Stimulated activated naive B cell treated with anti-CD40 and anti-IgM and Interleukin-4, amounts not matched to agents 10 μg/mL and 1 μg/mL and 100 μg/mL, for 72 hours (primary cell): Measurements from ENCODE around the gene CLEC16A.

ENCODE experiments used
- ATAC-seq, 2 donors: fragments of 150-1000 bp; cut with Tn5 transposase; replicated peaks; 2 replicates each; pipeline ENCODE4 v1.10.0; 2021; ENCODE audit warnings: moderate library complexity in 1 of 2
- DNase-seq: peaks from one replicate; pipeline ENCODE4 v3.0.0; 2021
- H3K27ac Mint-ChIP-seq: one replicate; pipeline ENCODE4 v1.8.0; 2022; ENCODE audit warnings: mild to moderate bottlenecking, mixed read lengths
- H3K27me3 Mint-ChIP-seq, 2 donors: one replicate each; pipeline ENCODE4 v1.8.0; 2022; ENCODE audit warnings: mixed read lengths in 2 of 2
- H3K36me3 Mint-ChIP-seq, 2 donors: one replicate each; pipeline ENCODE4 v1.8.0; 2022; ENCODE audit warnings: mixed read lengths in 2 of 2, mild to moderate bottlenecking in 1 of 2
- H3K4me1 Mint-ChIP-seq, 2 donors: one replicate each; pipeline ENCODE4 v1.8.0; 2022; ENCODE audit warnings: mixed read lengths in 2 of 2, mild to moderate bottlenecking in 1 of 2
- H3K4me3 Mint-ChIP-seq, 2 donors: one replicate each; pipeline ENCODE4 v1.8.0; 2022; ENCODE audit warnings: mild to moderate bottlenecking in 2 of 2, mixed read lengths in 2 of 2, moderate library complexity in 1 of 2
- H3K9me3 Mint-ChIP-seq, 2 donors: one replicate each; pipeline ENCODE4 v1.8.0; 2022; ENCODE audit warnings: mixed read lengths in 2 of 2, mild to moderate bottlenecking in 1 of 2

CLEC16A gene

GRCh38 chr16:10944249-10945064 lies at the start of gene CLEC16A:
Gene CLEC16A, plus strand, starts transcription at chr16:10944564. Its CDS starts 154 bp downstream, at chr16:10944718.
- no peaks in the 10 kb centered on the region for H3K27me3 Mint-ChIP-seq
- peaks cover 21 to 31% of the 10 kb centered on the region in 2 donors for H3K36me3 Mint-ChIP-seq
- peak within 1 kb of the TSS; percentile 98 for H3K27ac Mint-ChIP-seq
- peak within 1 kb of the TSS; percentile 94 to 99 for H3K4me3 Mint-ChIP-seq
- peaks cover 55 to 78% of the 10 kb centered on the region in 2 donors for H3K4me1 Mint-ChIP-seq
- ATAC-seq (peak; percentile 76 to 78), DNase-seq (peak; percentile 96)
- no peaks in the 10 kb centered on the region for H3K9me3 Mint-ChIP-seq

- peak overlapping the region; percentile 55 to 78 for H3K4me3 Mint-ChIP-seq
- peaks cover 73 to 89% of the 10 kb centered on the region in 2 donors for H3K36me3 Mint-ChIP-seq
- H3K27me3 Mint-ChIP-seq = no peaks in the 10 kb centered on the region
- peak overlapping the region; percentile 95 for H3K27ac Mint-ChIP-seq
- no peak for ATAC-seq
- peaks cover 77 to 95% of the 10 kb centered on the region in 2 donors for H3K4me1 Mint-ChIP-seq
- DNase-seq = no peak
- H3K9me3 Mint-ChIP-seq = peaks cover 1 to 4% of the 10 kb centered on the region in 2 donors
Measured at GRCh38 chr16:10895053-10895946, 49.1 kb upstream of the CLEC16A start.

- Mint-ChIP-seq H3K9me3 (peaks cover 1 to 4% of the 10 kb centered on the region in 2 donors), H3K27me3 (no peaks in the 10 kb centered on the region), H3K4me3 (peak overlapping the region; percentile 55 to 78), H3K36me3 (peaks cover 79 to 88% of the 10 kb centered on the region in 2 donors), H3K27ac (peak overlapping the region; percentile 95), H3K4me1 (peaks cover 73 to 91% of the 10 kb centered on the region in 2 donors)
- DNase-seq = no peak
- ATAC-seq = peak in 1 of 2 donors; percentile 6
Measured at GRCh38 chr16:10896165-10896564, 48.2 kb upstream of the CLEC16A start.

- H3K36me3 Mint-ChIP-seq = peaks cover 82 to 90% of the 10 kb centered on the region in 2 donors
- H3K9me3 Mint-ChIP-seq = peaks cover under 1 to 3% of the 10 kb centered on the region in 2 donors
- peak; percentile 39 to 48 for ATAC-seq
- no peak for DNase-seq
- peak overlapping the region; percentile 55 to 78 for H3K4me3 Mint-ChIP-seq
- H3K27ac Mint-ChIP-seq = peak overlapping the region; percentile 95
- no peaks in the 10 kb centered on the region for H3K27me3 Mint-ChIP-seq
- H3K4me1 Mint-ChIP-seq = peaks cover 73 to 91% of the 10 kb centered on the region in 2 donors
Measured at GRCh38 chr16:10896723-10897122, 47.6 kb upstream of the CLEC16A start.

GRCh38 chr16:10897134-10897533 lies 47.2 kb upstream of the CLEC16A start:
- Mint-ChIP-seq H3K36me3 (peaks cover 82 to 89% of the 10 kb centered on the region in 2 donors), H3K27me3 (no peaks in the 10 kb centered on the region), H3K27ac (peak overlapping the region; percentile 95), H3K4me1 (peaks cover 71 to 89% of the 10 kb centered on the region in 2 donors), H3K4me3 (peak overlapping the region; percentile 36 to 40), H3K9me3 (no peaks in the 10 kb centered on the region)
- peak; percentile 91 to 92 for ATAC-seq
- DNase-seq = no peak

GRCh38 chr16:10902999-10903398 lies 41.4 kb upstream of the CLEC16A start:
- peaks cover 0 to 2% of the 10 kb centered on the region in 2 donors for H3K9me3 Mint-ChIP-seq
- no peaks in the 10 kb centered on the region for H3K27me3 Mint-ChIP-seq
- ATAC-seq = no peak

GRCh38 chr16:10906482-10906881 lies 37.9 kb upstream of the CLEC16A start:
- peaks cover 83 to 93% of the 10 kb centered on the region in 2 donors for H3K36me3 Mint-ChIP-seq
- H3K4me1 Mint-ChIP-seq = peaks cover 48 to 80% of the 10 kb centered on the region in 2 donors
- H3K27ac Mint-ChIP-seq = peak overlapping the region; percentile 31
- peaks cover 0 to 6% of the 10 kb centered on the region in 2 donors for H3K9me3 Mint-ChIP-seq
- DNase-seq = no peak
- no peak for ATAC-seq
- H3K27me3 Mint-ChIP-seq = no peaks in the 10 kb centered on the region
- no peak overlapping the region for H3K4me3 Mint-ChIP-seq

More at GRCh38 chr16:10902999-10903398, 41.4 kb upstream of the CLEC16A start:
- Mint-ChIP-seq H3K36me3 (peaks cover 93 to 95% of the 10 kb centered on the region in 2 donors), H3K27ac (peak overlapping the region; percentile 69), H3K4me3 (no peak overlapping the region), H3K4me1 (peaks cover 50 to 76% of the 10 kb centered on the region in 2 donors)
- no peak for DNase-seq

GRCh38 chr16:10906914-10907756 lies 37.2 kb upstream of the CLEC16A start:
- no peak overlapping the region for H3K4me3 Mint-ChIP-seq
- no peak for ATAC-seq
- peaks cover 0 to 6% of the 10 kb centered on the region in 2 donors for H3K9me3 Mint-ChIP-seq
- peaks cover 51 to 83% of the 10 kb centered on the region in 2 donors for H3K4me1 Mint-ChIP-seq
- DNase-seq = no peak
- H3K27me3 Mint-ChIP-seq = no peaks in the 10 kb centered on the region
- H3K36me3 Mint-ChIP-seq = peaks cover 83 to 93% of the 10 kb centered on the region in 2 donors
- peak overlapping the region; percentile 56 for H3K27ac Mint-ChIP-seq

GRCh38 chr16:10907757-10908045 lies 36.7 kb upstream of the CLEC16A start:
- H3K36me3 Mint-ChIP-seq = peaks cover 81 to 91% of the 10 kb centered on the region in 2 donors
- H3K9me3 Mint-ChIP-seq = peaks cover 0 to 4% of the 10 kb centered on the region in 2 donors
- H3K4me3 Mint-ChIP-seq = no peak overlapping the region
- peak overlapping the region; percentile 80 for H3K27ac Mint-ChIP-seq
- ATAC-seq = no peak
- peaks cover 54 to 84% of the 10 kb centered on the region in 2 donors for H3K4me1 Mint-ChIP-seq
- DNase-seq = no peak
- no peaks in the 10 kb centered on the region for H3K27me3 Mint-ChIP-seq

- peaks cover 71 to 89% of the 10 kb centered on the region in 2 donors for H3K36me3 Mint-ChIP-seq
- peaks cover 0 to 5% of the 10 kb centered on the region in 2 donors for H3K9me3 Mint-ChIP-seq
- H3K4me3 Mint-ChIP-seq = no peak overlapping the region
Measured at GRCh38 chr16:10911267-10911666, 33.1 kb upstream of the CLEC16A start.

GRCh38 chr16:10916534-10916933 lies 27.8 kb upstream of the CLEC16A start:
- Mint-ChIP-seq H3K27ac (peak overlapping the region; percentile 91), H3K4me1 (peaks cover 55 to 83% of the 10 kb centered on the region in 2 donors), H3K4me3 (no peak overlapping the region), H3K27me3 (no peaks in the 10 kb centered on the region), H3K9me3 (peaks cover 0 to 2% of the 10 kb centered on the region in 2 donors), H3K36me3 (peaks cover 61 to 83% of the 10 kb centered on the region in 2 donors)
- DNase-seq = no peak
- ATAC-seq = no peak

More at GRCh38 chr16:10911267-10911666, 33.1 kb upstream of the CLEC16A start:
- DNase-seq = no peak
- Mint-ChIP-seq H3K4me1 (peaks cover 60 to 91% of the 10 kb centered on the region in 2 donors), H3K27ac (peak overlapping the region; percentile 96), H3K27me3 (no peaks in the 10 kb centered on the region)
- no peak for ATAC-seq

- Mint-ChIP-seq H3K36me3 (peaks cover 64 to 82% of the 10 kb centered on the region in 2 donors), H3K4me3 (peak overlapping the region in 1 of 2 donors; percentile 25), H3K27ac (peak overlapping the region; percentile 91), H3K4me1 (peaks cover 48 to 71% of the 10 kb centered on the region in 2 donors), H3K9me3 (peaks cover 0 to 2% of the 10 kb centered on the region in 2 donors), H3K27me3 (no peaks in the 10 kb centered on the region)
- ATAC-seq (peak; percentile 66 to 72), DNase-seq (peak; percentile 81)
Measured at GRCh38 chr16:10918294-10919002, 25.9 kb upstream of the CLEC16A start.

GRCh38 chr16:10919003-10919351 lies 25.4 kb upstream of the CLEC16A start:
- peaks cover 0 to under 1% of the 10 kb centered on the region in 2 donors for H3K9me3 Mint-ChIP-seq
- H3K36me3 Mint-ChIP-seq = peaks cover 67 to 83% of the 10 kb centered on the region in 2 donors
- no peak for ATAC-seq
- no peak overlapping the region for H3K4me3 Mint-ChIP-seq
- peak overlapping the region; percentile 91 for H3K27ac Mint-ChIP-seq
- H3K4me1 Mint-ChIP-seq = peaks cover 51 to 73% of the 10 kb centered on the region in 2 donors
- no peak for DNase-seq
- H3K27me3 Mint-ChIP-seq = no peaks in the 10 kb centered on the region
